Uterus (tissue), 2 donors: ENCODE measurements around the gene LAPTM5.

Experiments used
- CTCF ChIP-seq, 4 experiments: fragments of 200-600 bp in 2 of 4; fragments of 450-650 bp in 2 of 4; sonication (generic) in 2 of 4; IDR thresholded peaks; one replicate each; pipeline ENCODE4 v1.5.1; 2016 to 2019; ENCODE audit warnings: antibody characterized with exemption in 4 of 4, mild to moderate bottlenecking in 2 of 4, moderate library complexity in 1 of 4
- POLR2A ChIP-seq, 2 donors: fragments of 450-650 bp; IDR thresholded peaks; one replicate each; pipeline ENCODE4 v1.6.1; 2016; ENCODE audit warnings: antibody characterized with exemption in 2 of 2, mild to moderate bottlenecking in 1 of 2, moderate library complexity in 1 of 2

GRCh38 chr1:30708361-30708728, 49.2 kb downstream of the LAPTM5 start:
- no peak for TF ChIP-seq CTCF (IDR thresholded peaks at IDR 0.05)
- no peak for TF ChIP-seq POLR2A (IDR thresholded peaks at IDR 0.05)
